Keratinocyte (primary cell): ENCODE measurements around the gene ORMDL3. TPM values are rescaled to one million over a fixed set of nuclear protein-coding genes. Genes with fewer than 3 reads are reported as not detected.
A peak's percentile ranks its signal among the peaks of the same experiment; 100 is the strongest.

Experiments used
- DNase-seq: peaks from one replicate; pipeline ENCODE4 v3.0.0-alpha.2; 2011; ENCODE audit warnings: low read depth, missing footprints, low spot score
- FAIRE-seq: peaks from 2 replicates; lab custom pipeline; 2011; peaks lifted over from hg19 to GRCh38; lab: Jason Lieb, UNC
- H2AFZ ChIP-seq: 2 replicates; pipeline ENCODE4 v1.6.0; 2012; ENCODE audit warnings: low read length, control low read depth, inconsistent platforms; ENCODE audit not compliant: control insufficient read depth
- H3K27ac ChIP-seq: 2 replicates; pipeline ENCODE4 v1.5.1; 2011; ENCODE audit warnings: low read length; ENCODE audit not compliant: control insufficient read depth, insufficient read depth
- H3K27me3 ChIP-seq: 3 replicates; pipeline ENCODE4 v1.6.0; 2011; ENCODE audit warnings: low read length; ENCODE audit not compliant: control insufficient read depth, insufficient read depth; ENCODE audit errors: extremely low read depth
- H3K36me3 ChIP-seq, 2 experiments: 2 replicates in 1 of 2; 3 replicates in 1 of 2; pipeline ENCODE4 v1.5.1; 2011; ENCODE audit warnings: low read length in 2 of 2, mild to moderate bottlenecking in 1 of 2; ENCODE audit not compliant: control insufficient read depth in 2 of 2, insufficient read depth in 2 of 2; ENCODE audit errors: extremely low read depth in 1 of 2
- H3K4me1 ChIP-seq: 3 replicates; pipeline ENCODE4 v1.5.1; 2011; ENCODE audit warnings: low read length; ENCODE audit not compliant: control insufficient read depth, insufficient read depth; ENCODE audit errors: extremely low read depth
- H3K4me2 ChIP-seq: 3 replicates; pipeline ENCODE4 v1.6.0; 2011; ENCODE audit warnings: low read depth, low read length; ENCODE audit not compliant: control insufficient read depth, insufficient read depth; ENCODE audit errors: extremely low read depth
- H3K4me3 ChIP-seq, 3 experiments: fragments of 200-600 bp in 1 of 3; sonication (generic) in 1 of 3; 2 replicates in 2 of 3; 3 replicates in 1 of 3; pipeline ENCODE4 v1.5.1; 2011 to 2016; ENCODE audit warnings: low read length in 3 of 3, mild to moderate bottlenecking in 3 of 3, control low read depth in 2 of 3, inconsistent platforms in 1 of 3, low read depth in 1 of 3, mixed read lengths in 1 of 3, mixed run types in 1 of 3, moderate library complexity in 1 of 3; ENCODE audit not compliant: control insufficient read depth in 2 of 3, insufficient read depth in 2 of 3; ENCODE audit errors: extremely low read depth in 1 of 3
- H3K79me2 ChIP-seq: 2 replicates; pipeline ENCODE4 v1.6.0; 2012; ENCODE audit warnings: low read length; ENCODE audit not compliant: control insufficient read depth, insufficient read depth
- H3K9ac ChIP-seq: 3 replicates; pipeline ENCODE4 v1.6.0; 2011; ENCODE audit warnings: low read length; ENCODE audit not compliant: control insufficient read depth, insufficient read depth; ENCODE audit errors: extremely low read depth
- H3K9me1 ChIP-seq: 3 replicates; pipeline ENCODE4 v1.6.0; 2011; ENCODE audit warnings: low read length; ENCODE audit not compliant: control insufficient read depth, insufficient read depth; ENCODE audit errors: extremely low read depth
- H3K9me3 ChIP-seq: 2 replicates; pipeline ENCODE4 v1.5.1; 2012; ENCODE audit warnings: low read depth, low read length; ENCODE audit not compliant: control insufficient read depth
- H4K20me1 ChIP-seq: 3 replicates; pipeline ENCODE4 v1.6.0; 2011; ENCODE audit warnings: low read length; ENCODE audit not compliant: control insufficient read depth, insufficient read depth; ENCODE audit errors: extremely low read depth
- EZH2 ChIP-seq: IDR thresholded peaks from one replicate; pipeline ENCODE4 v1.6.1; 2012; ENCODE audit warnings: inconsistent platforms, mild to moderate bottlenecking, low read length, moderate library complexity
- dilution Hi-C: fragments of 300-500 bp; cut with MboI; formaldehyde crosslinking; loops from one replicate; pipeline ENCODE4 v1.7.0; 2020; ENCODE audit warnings: low sequenced_read_pairs; ENCODE audit not compliant: extremely low pct_ligation_motif_present
- polyA plus RNA-seq, 5 experiments: library from polyadenylated mRNA; depleted of rRNA in 3 of 5; stranded (reverse) in 3 of 5; stranded (forward) in 1 of 5; unstranded in 1 of 5; fragments of >200 nt; gene quantifications; 1 replicate in 1 of 5; 2 replicates in 3 of 5; 3 replicates in 1 of 5; pipeline versions ENCODE4 v1.2.1 to v1.2.3, GENCODE V29; 2011 to 2012; ENCODE audit warnings: missing spikeins in 2 of 5, low read depth in 1 of 5, low replicate concordance in 1 of 5
- TF ChIP-seq, protein P1 (sequence below), 3 experiments: IDR thresholded peaks in 1 of 3; conservative IDR thresholded peaks in 1 of 3; optimal IDR thresholded peaks in 1 of 3; 2 replicates in 2 of 3; 3 replicates in 1 of 3; pipeline versions ENCODE3 to v1.5.1; 2011; ENCODE audit warnings: low read length in 3 of 3, mild to moderate bottlenecking in 3 of 3, moderate library complexity in 2 of 3, control low read depth in 1 of 3, inconsistent platforms in 1 of 3; ENCODE audit not compliant: insufficient read depth in 2 of 3; ENCODE audit errors: extremely low read depth in 1 of 3

Gene ORMDL3
- polyA plus RNA-seq, 1 donor (not counting 4 experiments of a cell fraction or from before 2014, with no cell fraction given): 36.3 TPM

DNA sequence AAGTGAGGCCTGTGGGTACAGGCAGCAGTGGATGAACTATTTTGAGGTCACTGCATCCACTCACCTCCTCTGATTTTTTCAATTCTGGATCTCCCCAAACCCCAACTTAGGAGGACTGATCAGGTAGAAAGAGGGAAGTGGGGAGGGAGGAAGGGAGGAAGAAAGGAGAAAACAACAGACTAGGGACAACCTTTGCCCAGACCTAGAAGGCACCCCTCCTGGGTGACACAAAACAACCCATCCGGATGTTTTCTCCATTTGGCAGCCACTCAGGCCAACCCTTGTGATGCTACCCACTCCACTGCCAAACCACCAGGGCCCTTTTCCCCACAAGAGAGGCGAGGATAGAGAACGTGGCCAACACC, 2.7 kb downstream of the ORMDL3 start:
- peaks cover 4% of the 10 kb centered on the region for H4K20me1 ChIP-seq
- DNase-seq (no peak), FAIRE-seq (no peak)
- H3K79me2 ChIP-seq: peaks cover 23% of the 10 kb centered on the region
- dilution Hi-C loops: no loop called here
- H2AFZ ChIP-seq: no peak overlapping the region
- no peak overlapping the region for H3K4me2 ChIP-seq
- no peaks in the 10 kb centered on the region for H3K27me3 ChIP-seq
- peaks cover 6% of the 10 kb centered on the region for H3K9me1 ChIP-seq
- no peak overlapping the region for H3K27ac ChIP-seq
- no peaks in the 10 kb centered on the region for H3K9me3 ChIP-seq
- H3K36me3 ChIP-seq: peaks cover 21 to 30% of the 10 kb centered on the region in 2 experiments
- no peak for TF ChIP-seq EZH2
- TF ChIP-seq, protein P1, sequence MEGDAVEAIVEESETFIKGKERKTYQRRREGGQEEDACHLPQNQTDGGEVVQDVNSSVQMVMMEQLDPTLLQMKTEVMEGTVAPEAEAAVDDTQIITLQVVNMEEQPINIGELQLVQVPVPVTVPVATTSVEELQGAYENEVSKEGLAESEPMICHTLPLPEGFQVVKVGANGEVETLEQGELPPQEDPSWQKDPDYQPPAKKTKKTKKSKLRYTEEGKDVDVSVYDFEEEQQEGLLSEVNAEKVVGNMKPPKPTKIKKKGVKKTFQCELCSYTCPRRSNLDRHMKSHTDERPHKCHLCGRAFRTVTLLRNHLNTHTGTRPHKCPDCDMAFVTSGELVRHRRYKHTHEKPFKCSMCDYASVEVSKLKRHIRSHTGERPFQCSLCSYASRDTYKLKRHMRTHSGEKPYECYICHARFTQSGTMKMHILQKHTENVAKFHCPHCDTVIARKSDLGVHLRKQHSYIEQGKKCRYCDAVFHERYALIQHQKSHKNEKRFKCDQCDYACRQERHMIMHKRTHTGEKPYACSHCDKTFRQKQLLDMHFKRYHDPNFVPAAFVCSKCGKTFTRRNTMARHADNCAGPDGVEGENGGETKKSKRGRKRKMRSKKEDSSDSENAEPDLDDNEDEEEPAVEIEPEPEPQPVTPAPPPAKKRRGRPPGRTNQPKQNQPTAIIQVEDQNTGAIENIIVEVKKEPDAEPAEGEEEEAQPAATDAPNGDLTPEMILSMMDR (optimal IDR thresholded peaks at IDR 0.05 in 1 of 3, IDR thresholded peaks at IDR 0.05 in 1 of 3, conservative IDR thresholded peaks at IDR 0.05 in 1 of 3; ENCODE audit: extremely low read depth in 1 of 3, insufficient read depth in 2 of 3, low read length in 3 of 3): no peak
- H3K9ac ChIP-seq: no peak overlapping the region
- peaks cover 32% of the 10 kb centered on the region for H3K4me1 ChIP-seq
- H3K4me3 ChIP-seq: no peak overlapping the region

DNA sequence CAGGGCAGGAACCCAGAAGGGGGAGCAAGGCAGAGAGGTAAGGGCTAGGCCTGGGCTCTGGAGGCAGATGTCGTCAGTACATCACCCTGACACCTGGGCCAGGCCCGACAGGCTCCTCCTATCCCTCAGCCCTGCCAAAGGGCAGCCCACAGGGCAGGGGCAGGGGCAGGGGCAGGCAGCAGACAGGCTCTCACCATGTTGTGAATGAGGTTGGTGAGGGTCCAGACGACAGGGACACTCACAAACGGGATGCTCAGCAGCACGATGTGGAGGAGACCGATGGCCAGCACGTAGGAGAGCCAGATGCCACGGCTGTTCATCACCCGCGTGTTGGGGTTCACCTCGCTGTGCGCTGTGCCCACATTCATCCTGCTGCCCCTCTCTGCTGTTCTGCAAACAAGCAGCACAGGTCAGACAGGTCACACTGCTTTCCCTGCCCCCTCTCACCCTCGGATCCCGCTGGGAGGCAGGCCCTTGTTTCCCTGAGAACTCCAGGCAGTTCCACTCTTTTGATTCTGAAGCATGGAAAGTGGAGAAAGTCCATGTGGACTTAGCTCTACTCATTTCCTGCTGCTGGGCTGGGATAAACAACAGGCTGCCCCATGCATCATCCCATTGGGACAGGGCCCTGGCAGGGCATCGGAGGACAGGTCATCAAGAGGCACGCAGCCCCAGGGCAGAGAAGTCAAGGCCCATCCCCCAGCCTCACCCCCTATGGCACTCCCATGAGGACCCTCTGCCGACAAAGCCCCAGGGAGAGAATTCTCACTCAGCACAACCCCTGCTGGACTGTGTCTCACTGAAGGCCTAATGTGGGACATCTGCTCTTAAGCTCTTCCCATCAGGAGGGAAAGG, 3.3 kb downstream of the ORMDL3 start:
- dilution Hi-C loops: no loop called here
- H3K9me3 ChIP-seq: no peaks in the 10 kb centered on the region
- no peak overlapping the region for H3K27ac ChIP-seq

More for the DNA sequence above, 3.3 kb downstream of the ORMDL3 start:
- no peak overlapping the region for H2AFZ ChIP-seq
- no peak overlapping the region for H3K4me2 ChIP-seq
- TF ChIP-seq EZH2: no peak
- TF ChIP-seq, protein P1 (optimal IDR thresholded peaks at IDR 0.05 in 1 of 3, IDR thresholded peaks at IDR 0.05 in 1 of 3, conservative IDR thresholded peaks at IDR 0.05 in 1 of 3; ENCODE audit: extremely low read depth in 1 of 3, insufficient read depth in 2 of 3, low read length in 3 of 3): peak in 1 of 3 experiments; percentile 2
- H3K4me3 ChIP-seq: no peak overlapping the region
- peaks cover 4% of the 10 kb centered on the region for H4K20me1 ChIP-seq
- no peak for DNase-seq
- H3K27me3 ChIP-seq: no peaks in the 10 kb centered on the region
- peaks cover 23% of the 10 kb centered on the region for H3K79me2 ChIP-seq
- peaks cover 6% of the 10 kb centered on the region for H3K9me1 ChIP-seq
- H3K9ac ChIP-seq: no peak overlapping the region
- peaks cover 25% of the 10 kb centered on the region for H3K4me1 ChIP-seq
- FAIRE-seq: no peak
- H3K36me3 ChIP-seq: peaks cover 23 to 33% of the 10 kb centered on the region in 2 experiments
